Nephron (organoid): ENCODE data around the gene ARHGAP15.

Source experiments
- H3K27ac Mint-ChIP-seq, 3 experiments: 2 replicates each; pipeline ENCODE4 v1.8.0; 2020; ENCODE audit warnings: mixed read lengths in 3 of 3, mild to moderate bottlenecking in 2 of 3, moderate library complexity in 1 of 3
- H3K27me3 Mint-ChIP-seq: 2 replicates; pipeline ENCODE4 v1.8.0; 2021; ENCODE audit warnings: low read depth, mild to moderate bottlenecking, moderate library complexity, mixed read lengths
- H3K36me3 Mint-ChIP-seq: 2 replicates; pipeline ENCODE4 v1.8.0; 2020; ENCODE audit warnings: low read depth, mixed read lengths
- H3K4me1 Mint-ChIP-seq: 2 replicates; pipeline ENCODE4 v1.8.0; 2020; ENCODE audit warnings: mixed read lengths
- H3K4me3 Mint-ChIP-seq, 3 experiments: 2 replicates each; pipeline ENCODE4 v1.8.0; 2020; ENCODE audit warnings: mild to moderate bottlenecking in 3 of 3, mixed read lengths in 3 of 3, moderate library complexity in 2 of 3
- H3K9me3 Mint-ChIP-seq: 2 replicates; pipeline ENCODE4 v1.8.0; 2020; ENCODE audit warnings: mixed read lengths
- TF ChIP-seq, protein P1 (sequence below), 3 experiments: fragments of 200-600 bp; sonication (generic); IDR thresholded peaks; one replicate each; pipeline ENCODE4 v1.5.0; 2021; ENCODE audit warnings: antibody characterized with exemption in 3 of 3; ENCODE audit not compliant: unreplicated experiment in 3 of 3

ARHGAP15 gene

DNA sequence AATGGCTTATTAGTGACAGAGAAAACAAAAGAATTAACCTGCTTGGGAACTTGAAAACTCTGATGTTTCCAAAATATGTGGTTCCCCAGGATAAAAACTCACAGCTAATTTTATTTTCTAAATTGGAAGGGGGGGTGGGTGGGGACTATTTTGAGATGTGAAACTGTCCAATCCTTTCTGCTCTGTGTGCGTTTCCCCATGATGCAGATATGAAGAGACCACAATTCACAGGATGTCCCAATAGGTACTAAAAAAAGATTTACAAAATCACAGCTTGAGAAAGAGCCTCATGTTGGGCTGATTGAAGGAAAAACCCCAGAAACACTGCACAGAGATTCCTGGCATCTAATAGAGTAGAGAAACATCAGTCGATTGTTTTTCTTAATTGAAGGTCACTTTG, 273.2 kb downstream of the ARHGAP15 start:
- no peak overlapping the region for H3K27ac Mint-ChIP-seq
- TF ChIP-seq, protein P1, sequence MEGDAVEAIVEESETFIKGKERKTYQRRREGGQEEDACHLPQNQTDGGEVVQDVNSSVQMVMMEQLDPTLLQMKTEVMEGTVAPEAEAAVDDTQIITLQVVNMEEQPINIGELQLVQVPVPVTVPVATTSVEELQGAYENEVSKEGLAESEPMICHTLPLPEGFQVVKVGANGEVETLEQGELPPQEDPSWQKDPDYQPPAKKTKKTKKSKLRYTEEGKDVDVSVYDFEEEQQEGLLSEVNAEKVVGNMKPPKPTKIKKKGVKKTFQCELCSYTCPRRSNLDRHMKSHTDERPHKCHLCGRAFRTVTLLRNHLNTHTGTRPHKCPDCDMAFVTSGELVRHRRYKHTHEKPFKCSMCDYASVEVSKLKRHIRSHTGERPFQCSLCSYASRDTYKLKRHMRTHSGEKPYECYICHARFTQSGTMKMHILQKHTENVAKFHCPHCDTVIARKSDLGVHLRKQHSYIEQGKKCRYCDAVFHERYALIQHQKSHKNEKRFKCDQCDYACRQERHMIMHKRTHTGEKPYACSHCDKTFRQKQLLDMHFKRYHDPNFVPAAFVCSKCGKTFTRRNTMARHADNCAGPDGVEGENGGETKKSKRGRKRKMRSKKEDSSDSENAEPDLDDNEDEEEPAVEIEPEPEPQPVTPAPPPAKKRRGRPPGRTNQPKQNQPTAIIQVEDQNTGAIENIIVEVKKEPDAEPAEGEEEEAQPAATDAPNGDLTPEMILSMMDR (IDR thresholded peaks at IDR 0.05; ENCODE audit: unreplicated experiment in 3 of 3), result no peak
- no peaks in the 10 kb centered on the region for H3K27me3 Mint-ChIP-seq
- peaks cover 2% of the 10 kb centered on the region for H3K9me3 Mint-ChIP-seq
- H3K36me3 Mint-ChIP-seq, result no peaks in the 10 kb centered on the region
- H3K4me1 Mint-ChIP-seq, result peaks cover 24% of the 10 kb centered on the region
- H3K4me3 Mint-ChIP-seq, result no peak overlapping the region

DNA sequence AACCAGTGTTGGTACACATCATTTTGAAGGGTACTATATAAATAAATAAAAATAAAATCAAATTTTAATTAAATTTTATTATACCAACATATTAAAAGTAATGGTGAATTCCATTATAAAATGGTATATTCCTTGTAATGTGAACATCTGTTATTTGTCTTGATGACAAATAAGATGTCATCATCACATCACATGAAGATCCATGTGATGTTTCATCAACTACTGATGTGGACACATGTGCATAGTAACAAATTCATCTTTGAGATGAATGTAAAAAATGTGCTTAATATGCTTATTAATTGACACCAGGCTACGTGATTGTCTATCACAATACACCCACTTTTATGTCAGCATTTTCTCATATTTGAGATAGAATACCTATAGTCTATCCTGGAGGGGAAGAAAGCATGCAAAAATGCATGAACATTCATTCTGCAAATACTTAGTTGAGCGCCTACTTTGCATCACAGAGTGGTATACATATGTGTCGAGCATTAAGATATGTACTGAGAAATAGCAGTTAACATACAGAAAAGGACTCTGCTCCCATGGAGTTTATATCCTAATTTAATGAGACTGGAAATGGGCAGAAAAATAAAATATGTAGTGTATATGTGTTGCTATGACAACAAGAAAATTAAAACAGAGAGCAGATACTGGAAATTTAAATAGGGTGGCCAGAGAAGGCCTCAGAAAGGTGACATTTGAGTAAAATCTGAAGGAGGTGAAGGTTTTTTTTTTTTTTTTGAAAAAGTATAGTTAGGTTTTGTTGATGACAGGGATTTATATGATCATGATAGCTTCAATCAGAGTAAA, 281.1 kb downstream of the ARHGAP15 start:
- H3K27ac Mint-ChIP-seq, result no peak overlapping the region
- H3K9me3 Mint-ChIP-seq, result peaks cover 8% of the 10 kb centered on the region
- no peaks in the 10 kb centered on the region for H3K27me3 Mint-ChIP-seq
- no peak overlapping the region for H3K4me3 Mint-ChIP-seq
- no peaks in the 10 kb centered on the region for H3K4me1 Mint-ChIP-seq
- no peaks in the 10 kb centered on the region for H3K36me3 Mint-ChIP-seq
- TF ChIP-seq, protein P1 (IDR thresholded peaks at IDR 0.05; ENCODE audit: unreplicated experiment in 3 of 3), result no peak

DNA sequence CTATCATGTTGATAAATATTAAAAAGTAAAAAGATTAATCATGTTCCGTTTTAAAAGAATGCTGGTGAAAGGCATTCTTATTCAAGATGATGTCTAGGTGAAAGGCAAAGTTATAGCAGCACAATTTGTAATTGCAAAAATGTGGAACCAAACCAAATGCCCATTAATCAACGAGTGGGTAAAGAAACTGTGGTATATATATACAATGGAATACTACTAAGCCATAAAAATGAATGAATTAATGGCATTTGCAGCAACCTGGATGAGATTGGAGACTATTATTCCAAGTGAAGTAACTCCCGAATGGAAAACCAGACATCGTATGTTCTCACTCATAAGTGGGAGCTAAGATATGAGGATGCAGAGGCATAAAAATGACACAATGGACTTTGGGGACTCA, 286.4 kb downstream of the ARHGAP15 start:
- H3K27me3 Mint-ChIP-seq, result no peaks in the 10 kb centered on the region
- H3K9me3 Mint-ChIP-seq, result peaks cover 9% of the 10 kb centered on the region
- H3K4me1 Mint-ChIP-seq, result no peaks in the 10 kb centered on the region
- no peaks in the 10 kb centered on the region for H3K36me3 Mint-ChIP-seq
- no peak overlapping the region for H3K4me3 Mint-ChIP-seq
- H3K27ac Mint-ChIP-seq, result no peak overlapping the region
- TF ChIP-seq, protein P1 (IDR thresholded peaks at IDR 0.05; ENCODE audit: unreplicated experiment in 3 of 3), result no peak

GRCh38 chr2:143417428-143417827, 288.2 kb downstream of the ARHGAP15 start:
- Mint-ChIP-seq H3K4me1 (no peaks in the 10 kb centered on the region), H3K27me3 (no peaks in the 10 kb centered on the region), H3K27ac (no peak overlapping the region), H3K9me3 (peaks cover 9% of the 10 kb centered on the region), H3K4me3 (no peak overlapping the region), H3K36me3 (no peaks in the 10 kb centered on the region)
- TF ChIP-seq, protein P1 (IDR thresholded peaks at IDR 0.05; ENCODE audit: unreplicated experiment in 3 of 3), result no peak

DNA sequence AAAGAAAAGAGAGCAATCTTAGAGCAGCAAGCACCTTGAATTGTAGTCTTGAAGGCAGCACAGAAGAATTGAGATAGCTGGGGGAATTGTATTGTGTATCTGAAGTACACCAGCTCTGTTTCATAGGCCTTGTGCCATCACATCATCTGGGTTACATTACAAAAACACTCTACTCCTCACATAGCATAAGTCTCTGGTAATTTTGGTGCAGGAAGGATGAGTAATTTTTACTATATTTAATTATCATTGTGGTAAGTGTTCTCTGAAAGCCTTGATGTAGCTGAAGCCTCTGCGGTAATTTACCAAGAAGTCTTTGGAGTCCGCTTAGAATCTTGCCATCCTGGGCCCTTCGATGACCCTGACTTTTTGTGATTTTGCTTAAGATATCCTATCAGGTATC, 291.1 kb downstream of the ARHGAP15 start:
- Mint-ChIP-seq H3K4me1 (no peaks in the 10 kb centered on the region), H3K27me3 (no peaks in the 10 kb centered on the region), H3K4me3 (no peak overlapping the region), H3K27ac (no peak overlapping the region), H3K9me3 (peaks cover 2% of the 10 kb centered on the region), H3K36me3 (no peaks in the 10 kb centered on the region)
- TF ChIP-seq, protein P1 (IDR thresholded peaks at IDR 0.05; ENCODE audit: unreplicated experiment in 3 of 3), result no peak

GRCh38 chr2:143422681-143423080, 293.5 kb downstream of the ARHGAP15 start:
- Mint-ChIP-seq H3K27ac (no peak overlapping the region), H3K4me3 (no peak overlapping the region), H3K4me1 (peaks cover 6% of the 10 kb centered on the region), H3K36me3 (no peaks in the 10 kb centered on the region), H3K9me3 (no peaks in the 10 kb centered on the region), H3K27me3 (no peaks in the 10 kb centered on the region)
- TF ChIP-seq, protein P1 (IDR thresholded peaks at IDR 0.05; ENCODE audit: unreplicated experiment in 3 of 3), result no peak
